ENCODE data around the gene ACOX2. TPM values are rescaled to one million over a fixed set of nuclear protein-coding genes. Genes with fewer than 3 reads are reported as not detected.

ACOX2 gene
- total RNA-seq, 1 experiment from 2014 or later: 14.4 TPM

- Mint-ChIP-seq H3K36me3 (ENCODE audit: insufficient read depth, unreplicated experiment) (peaks cover 9% of the 10 kb centered on the region), H3K4me3 (ENCODE audit: unreplicated experiment) (no peak overlapping the region), H3K4me1 (ENCODE audit: insufficient read depth, unreplicated experiment) (peaks cover 8% of the 10 kb centered on the region), H3K27me3 (ENCODE audit: insufficient read depth, unreplicated experiment) (peaks cover 11% of the 10 kb centered on the region), H3K27ac (ENCODE audit: low read depth, unreplicated experiment) (no peak overlapping the region), H3K9me3 (ENCODE audit: unreplicated experiment) (no peaks in the 10 kb centered on the region)
- DNase-seq (ENCODE audit: unreplicated experiment): no peak
- POLR2A ChIA-PET: interaction anchor here (0.6 kb wide), 1 partner anchor 104 kb away, joined by 3 read pairs; no protein-coding TSS in a partner anchor
- TF ChIP-seq, protein P1, sequence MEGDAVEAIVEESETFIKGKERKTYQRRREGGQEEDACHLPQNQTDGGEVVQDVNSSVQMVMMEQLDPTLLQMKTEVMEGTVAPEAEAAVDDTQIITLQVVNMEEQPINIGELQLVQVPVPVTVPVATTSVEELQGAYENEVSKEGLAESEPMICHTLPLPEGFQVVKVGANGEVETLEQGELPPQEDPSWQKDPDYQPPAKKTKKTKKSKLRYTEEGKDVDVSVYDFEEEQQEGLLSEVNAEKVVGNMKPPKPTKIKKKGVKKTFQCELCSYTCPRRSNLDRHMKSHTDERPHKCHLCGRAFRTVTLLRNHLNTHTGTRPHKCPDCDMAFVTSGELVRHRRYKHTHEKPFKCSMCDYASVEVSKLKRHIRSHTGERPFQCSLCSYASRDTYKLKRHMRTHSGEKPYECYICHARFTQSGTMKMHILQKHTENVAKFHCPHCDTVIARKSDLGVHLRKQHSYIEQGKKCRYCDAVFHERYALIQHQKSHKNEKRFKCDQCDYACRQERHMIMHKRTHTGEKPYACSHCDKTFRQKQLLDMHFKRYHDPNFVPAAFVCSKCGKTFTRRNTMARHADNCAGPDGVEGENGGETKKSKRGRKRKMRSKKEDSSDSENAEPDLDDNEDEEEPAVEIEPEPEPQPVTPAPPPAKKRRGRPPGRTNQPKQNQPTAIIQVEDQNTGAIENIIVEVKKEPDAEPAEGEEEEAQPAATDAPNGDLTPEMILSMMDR (IDR thresholded peaks at IDR 0.05; ENCODE audit: unreplicated experiment): no peak
- no TSS peak for BruUV-seq (replicated peaks)
- intact Hi-C loops (cut with micrococcal nuclease): no loop called here
- CTCF ChIA-PET: interaction anchor here (0.6 to 1.2 kb wide), 3 partner anchors 8 to 231 kb away, joined by 3 to 6 read pairs (median 3); no protein-coding TSS in a partner anchor
Measured at GRCh38 chr3:58540176-58540858, 3.3 kb upstream of the ACOX2 start.

GRCh38 chr3:58539626-58540025, 2.6 kb upstream of the ACOX2 start:
- no peak overlapping the region for H3K4me3 Mint-ChIP-seq (ENCODE audit: unreplicated experiment)
- POLR2A ChIA-PET: interaction anchor here (0.7 to 1.3 kb wide), 2 partner anchors 92 to 106 kb away, joined by 3 to 4 read pairs; partner anchors contain the start of gene PDHB
- H3K9me3 Mint-ChIP-seq (ENCODE audit: unreplicated experiment): no peaks in the 10 kb centered on the region
- no TSS peak for BruUV-seq (replicated peaks)
- intact Hi-C loops (cut with micrococcal nuclease): no loop called here
- DNase-seq (ENCODE audit: unreplicated experiment): no peak
- CTCF ChIA-PET: interaction anchor here (0.6 to 1.2 kb wide), 4 partner anchors 8 to 931 kb away, joined by 3 to 6 read pairs (median 3); no protein-coding TSS in a partner anchor
- no peak overlapping the region for H3K27ac Mint-ChIP-seq (ENCODE audit: low read depth, unreplicated experiment)
- peaks cover 6% of the 10 kb centered on the region for H3K36me3 Mint-ChIP-seq (ENCODE audit: insufficient read depth, unreplicated experiment)
- TF ChIP-seq, protein P1 (IDR thresholded peaks at IDR 0.05; ENCODE audit: unreplicated experiment): no peak
- H3K27me3 Mint-ChIP-seq (ENCODE audit: insufficient read depth, unreplicated experiment): peaks cover 6% of the 10 kb centered on the region
- peaks cover 8% of the 10 kb centered on the region for H3K4me1 Mint-ChIP-seq (ENCODE audit: insufficient read depth, unreplicated experiment)

DNA sequence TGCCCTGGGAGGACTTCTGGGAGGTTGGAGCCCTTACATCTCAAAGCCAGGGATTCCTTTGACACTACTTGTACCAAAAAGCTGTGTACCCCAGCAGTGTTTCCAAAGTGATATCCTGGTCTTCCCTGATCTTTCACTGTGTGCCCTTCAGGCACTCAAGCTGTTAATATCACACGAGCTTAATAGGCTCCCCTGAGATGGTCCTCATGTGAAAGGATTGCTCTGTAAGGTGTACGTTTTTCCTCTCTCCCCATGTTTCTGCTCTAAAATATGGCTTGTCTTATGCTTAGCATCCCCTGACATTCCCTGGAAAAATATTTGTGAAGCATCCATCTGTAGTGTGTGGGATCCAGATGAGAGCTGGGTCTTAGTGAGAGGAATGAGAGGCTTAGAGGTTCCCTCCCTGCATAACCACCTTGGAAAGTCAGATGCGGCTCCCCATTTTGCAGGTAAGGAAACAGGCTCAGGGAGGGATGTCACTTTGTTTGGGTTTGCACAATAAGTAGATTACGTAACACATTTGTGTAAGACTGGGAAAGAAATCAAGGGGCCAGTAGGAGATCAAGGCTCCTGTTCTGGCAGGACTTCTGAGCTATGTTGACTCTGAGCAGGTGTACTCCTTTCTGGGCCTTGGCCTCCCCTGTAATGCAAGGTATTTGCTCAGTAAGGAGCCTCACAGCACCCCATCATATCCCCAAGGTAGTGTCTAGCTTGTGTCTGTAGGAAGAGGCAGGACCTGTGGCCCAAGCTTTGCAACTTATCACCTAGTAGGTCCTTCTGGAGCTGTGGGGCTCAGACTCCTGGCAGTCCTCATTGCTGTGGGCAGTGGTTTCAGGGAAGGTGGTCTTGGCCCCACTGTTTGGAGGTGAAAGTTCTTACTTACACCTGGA, 667 bp upstream of the ACOX2 start:
- TF ChIP-seq, protein P1 (IDR thresholded peaks at IDR 0.05; ENCODE audit: unreplicated experiment): no peak
- intact Hi-C loops (cut with micrococcal nuclease): no loop called here
- Mint-ChIP-seq H3K9me3 (ENCODE audit: unreplicated experiment) (no peaks in the 10 kb centered on the region), H3K4me1 (ENCODE audit: insufficient read depth, unreplicated experiment) (peaks cover 13% of the 10 kb centered on the region), H3K4me3 (ENCODE audit: unreplicated experiment) (no peak overlapping the region), H3K36me3 (ENCODE audit: insufficient read depth, unreplicated experiment) (no peaks in the 10 kb centered on the region), H3K27ac (ENCODE audit: low read depth, unreplicated experiment) (no peak overlapping the region), H3K27me3 (ENCODE audit: insufficient read depth, unreplicated experiment) (no peaks in the 10 kb centered on the region)
- DNase-seq (ENCODE audit: unreplicated experiment): peak; percentile 68
- ChIA-PET CTCF (interaction anchor here (0.6 to 2.8 kb wide), 8 partner anchors 9 to 230 kb away, joined by 3 to 13 read pairs (median 4); partner anchors contain the start of gene KCTD6), POLR2A (interaction anchor here (0.6 to 1.9 kb wide), 8 partner anchors 9 to 231 kb away, joined by 3 to 6 read pairs (median 3); partner anchors contain the start of genes HTD2 and RPP14)
- no TSS peak for BruUV-seq (replicated peaks)

Data from MCF 10A (cell line).